K562 treated with DMSO at 1 percent for 12 hours (cell line): ENCODE measurements around the gene ZFP3. TPM values are rescaled to one million over a fixed set of nuclear protein-coding genes. Genes with fewer than 3 reads are reported as not detected.

ENCODE experiments used
- total RNA-seq: library from RNA; unstranded; fragments of 300-600 nt; gene quantifications from 2 replicates; pipeline ENCODE4 v1.2.3, GENCODE V29; 2022; ENCODE audit not compliant: insufficient read depth

The ZFP3 gene
- total RNA-seq: not detected in 2 replicates

DNA sequence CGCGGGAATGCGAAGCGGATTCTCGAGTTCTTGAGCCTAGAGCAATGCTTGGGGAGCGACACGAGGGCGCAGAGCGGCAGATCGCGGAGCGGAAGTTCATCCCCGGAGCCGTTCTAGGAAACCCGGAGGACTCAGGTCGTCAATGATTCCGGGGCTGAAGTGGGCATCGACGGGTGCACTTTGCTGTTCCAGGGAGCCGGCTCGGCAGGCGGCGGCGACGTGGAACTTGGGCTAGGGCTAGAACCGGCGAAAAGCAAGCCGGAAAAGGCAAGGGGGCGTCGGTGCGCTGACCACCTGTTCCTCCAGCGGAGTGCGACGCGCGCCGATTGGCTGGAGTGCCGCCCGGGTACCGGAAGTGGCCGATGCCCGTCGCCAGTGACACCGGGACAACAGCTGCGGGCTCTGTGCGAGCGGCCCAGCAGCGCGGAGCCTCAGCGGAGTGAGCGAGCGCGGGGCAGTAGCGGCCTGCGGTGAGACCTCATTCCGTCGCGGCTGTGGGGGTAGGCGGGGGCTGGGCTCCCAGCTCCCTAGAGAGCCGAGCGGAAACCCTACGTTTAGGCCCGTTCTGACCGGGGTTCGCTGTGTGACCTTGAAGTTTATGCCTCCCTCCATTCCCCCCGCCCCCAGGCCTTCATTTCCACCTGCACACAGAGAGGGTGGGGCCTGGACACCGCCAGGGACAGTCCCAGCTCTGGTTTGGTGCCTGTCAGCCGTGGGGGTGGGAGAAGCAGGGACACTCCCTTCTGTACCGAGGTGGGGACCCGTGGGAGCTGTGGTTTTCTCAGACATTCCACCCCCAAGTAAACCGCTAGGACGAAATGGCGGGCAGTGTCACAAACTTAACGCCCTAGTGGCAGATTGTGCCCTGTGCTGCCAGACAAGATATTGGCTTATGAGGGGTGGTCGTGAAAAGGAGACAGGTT is at the start of gene ZFP3:
ZFP3 (plus strand) TSS at position 362 of the 923 bp plus-strand sequence. CDS start 13,038 bp downstream, outside the sequence.

DNA sequence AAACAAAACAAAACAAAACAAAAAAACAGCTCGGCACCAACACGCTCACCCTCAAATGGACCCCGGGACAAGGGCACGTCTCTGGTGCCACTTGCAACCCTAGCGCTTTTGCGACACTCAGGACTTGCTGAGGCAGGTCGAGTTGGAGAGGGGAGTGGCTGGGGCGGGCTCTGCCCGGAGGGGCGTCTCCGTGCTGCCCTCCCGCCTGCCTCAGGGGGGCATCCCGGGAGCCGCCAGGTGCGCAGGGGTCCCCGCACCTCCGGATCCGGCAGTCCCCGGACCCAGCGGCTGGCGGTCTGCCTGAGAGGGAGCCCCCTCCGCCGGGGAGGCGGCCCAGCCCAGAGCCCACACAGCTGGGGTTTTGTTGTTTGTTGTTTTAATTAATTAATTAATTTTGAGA is 43.0 kb upstream of the ZFP3 start, which contains the start of gene SLC52A1:
SLC52A1 (minus strand) TSS at position 112 of the 400 bp plus-strand sequence. CDS start 820 bp downstream, outside the sequence.

DNA sequence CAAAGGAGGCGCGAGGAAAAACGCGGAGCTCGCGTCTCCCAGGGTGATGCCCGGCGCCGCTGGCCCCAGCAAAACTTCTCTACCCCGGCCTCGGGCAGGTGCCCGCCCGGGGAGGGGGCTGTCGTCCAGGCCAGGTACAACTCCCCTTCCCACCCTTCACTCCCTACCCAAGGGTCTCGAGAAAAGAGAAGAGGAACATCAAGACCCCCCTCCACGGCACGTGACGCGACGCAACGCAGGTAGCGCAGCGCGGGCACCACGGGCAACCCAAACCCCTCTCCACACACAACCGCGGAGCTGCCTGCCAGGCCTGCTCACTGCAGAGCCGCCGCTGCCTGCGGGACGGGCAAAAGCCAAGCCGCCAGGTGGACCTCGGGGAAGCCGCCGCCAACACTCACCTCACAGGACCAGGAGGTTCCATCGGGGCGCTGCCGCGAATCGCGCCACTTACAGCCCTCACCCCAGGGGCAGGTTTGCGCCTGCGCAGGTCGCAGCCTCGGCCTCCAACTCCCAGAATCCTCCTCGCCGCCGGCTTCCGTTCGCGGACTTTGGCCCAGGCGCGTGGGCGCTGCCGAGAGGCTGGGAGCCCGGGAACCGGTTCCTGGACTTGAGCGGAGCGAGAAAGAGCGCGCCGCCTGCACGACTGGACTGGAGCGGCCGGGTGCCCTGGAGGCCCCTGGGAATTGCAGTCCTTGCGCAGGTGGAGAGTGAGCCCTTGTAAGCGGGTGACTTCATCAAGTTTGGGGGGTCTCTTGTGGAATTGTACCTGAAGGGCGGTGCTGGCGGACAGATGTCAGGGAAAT is 33.3 kb downstream of the ZFP3 start, which contains the start of gene ZNF232:
ZNF232 (minus strand) TSS at position 477 of the 803 bp plus-strand sequence; CDS start at position 421, 56 bp downstream.

DNA sequence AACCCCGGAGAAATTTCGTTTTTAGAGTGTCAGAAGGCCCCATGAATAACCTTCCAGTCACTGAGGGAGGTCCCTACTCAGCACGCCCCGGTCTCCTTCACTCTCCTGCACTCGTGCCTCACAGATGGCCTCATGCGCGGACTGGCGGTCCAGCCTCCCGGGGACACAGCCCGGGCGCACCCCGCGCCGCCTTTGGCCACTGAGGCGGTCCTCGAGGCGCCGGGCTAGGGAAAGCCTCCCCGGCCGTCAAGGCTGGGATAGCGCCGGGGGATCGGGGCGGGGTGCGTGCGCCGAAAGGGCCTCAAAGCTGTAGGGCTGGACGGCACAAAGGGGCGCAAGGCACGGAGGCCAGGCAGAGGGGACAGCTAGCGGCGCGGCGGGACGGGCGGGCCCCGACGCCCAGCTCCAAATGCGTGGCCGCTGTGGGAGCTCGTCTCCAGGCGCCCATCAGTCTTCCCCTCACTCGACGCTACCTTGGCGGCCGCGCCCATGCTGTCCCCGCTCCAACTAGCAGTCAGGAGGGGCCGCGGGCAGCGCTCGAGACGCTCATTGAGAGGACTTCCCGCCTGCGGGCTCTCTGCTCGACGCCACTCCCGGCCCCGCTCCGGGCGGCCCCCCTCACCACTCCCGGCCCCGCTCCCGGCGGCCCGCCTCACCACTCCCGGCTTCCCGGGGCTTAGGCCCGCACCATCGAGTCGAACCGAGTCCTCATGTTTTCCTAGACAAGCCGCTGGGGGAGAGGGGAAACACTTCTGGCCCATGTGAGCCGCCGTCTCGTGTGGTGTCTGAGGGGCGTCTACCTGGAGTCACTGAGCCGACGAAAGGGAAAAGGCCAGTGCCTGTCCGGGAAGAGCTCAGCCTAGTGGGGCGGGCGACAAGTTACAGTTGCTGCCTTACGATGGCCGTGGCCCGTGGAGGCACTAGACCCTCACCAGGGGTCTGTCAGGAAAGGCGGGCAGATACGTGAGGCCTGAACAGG is 37.7 kb downstream of the ZFP3 start, which contains the start of gene USP6:
USP6 (plus strand) TSS at position 360 of the 979 bp plus-strand sequence. CDS start 14,336 bp downstream, outside the sequence.

Other genes with a start within 250 kb of the ZFP3 start
- 11.8 and 28.5 TPM in 2 replicates for gene MINK1, start 245.1 kb upstream of the ZFP3 start, total RNA-seq
- gene C17orf107, start 178.9 kb upstream of the ZFP3 start, total RNA-seq: 0.31 TPM in 1 of 2 replicates, not detected in the other
- not detected in 2 replicates for gene CHRNE, start 175.4 kb upstream of the ZFP3 start, total RNA-seq
- gene GP1BA, start 146.2 kb upstream of the ZFP3 start, total RNA-seq: 1.9 TPM in 1 of 2 replicates, not detected in the other
- gene SLC25A11, start 138.4 kb upstream of the ZFP3 start, total RNA-seq: 56.3 and 66.0 TPM in 2 replicates
- 44.1 and 44.9 TPM in 2 replicates for gene RNF167, start 138.2 kb upstream of the ZFP3 start, total RNA-seq
- gene PFN1, start 129.9 kb upstream of the ZFP3 start, total RNA-seq: 500 and 571 TPM in 2 replicates
- 11.9 and 14.1 TPM in 2 replicates for gene ENO3, start 127.3 kb upstream of the ZFP3 start, total RNA-seq
- gene SPAG7, start 110.7 kb upstream of the ZFP3 start, total RNA-seq: 39.6 and 41.2 TPM in 2 replicates
- gene CAMTA2, start 90.8 kb upstream of the ZFP3 start, total RNA-seq: 15.5 and 24.6 TPM in 2 replicates
- gene INCA1, start 80.9 kb upstream of the ZFP3 start, total RNA-seq: not detected in 2 replicates
- gene KIF1C, start 80.5 kb upstream of the ZFP3 start, total RNA-seq: 8.6 and 14.7 TPM in 2 replicates
- not detected in 2 replicates for gene SLC52A1, start 43.0 kb upstream of the ZFP3 start, total RNA-seq
- gene ZNF232, start 33.4 kb downstream of the ZFP3 start, total RNA-seq: 5.3 and 10.8 TPM in 2 replicates
- not detected in 2 replicates for gene USP6, start 37.6 kb downstream of the ZFP3 start, total RNA-seq
- gene ZNF594, start 113.4 kb downstream of the ZFP3 start, total RNA-seq: 0.45 and 4.1 TPM in 2 replicates
- 0.26 TPM in 1 of 2 replicates, not detected in the other for gene SCIMP, start 156.4 kb downstream of the ZFP3 start, total RNA-seq
- 6.2 and 21.9 TPM in 2 replicates for gene RABEP1, start 203.8 kb downstream of the ZFP3 start, total RNA-seq